Posterior vena cava (tissue), 2 donors: Measurements from ENCODE around the gene CNNM3. TPM values are rescaled to one million over a fixed set of nuclear protein-coding genes. Genes with fewer than 3 reads are reported as not detected.

Experiments used
- DNase-seq: peaks from one replicate; pipeline ENCODE4 v3.0.0-alpha.2; 2020; ENCODE audit warnings: low spot score
- intact Hi-C, 2 donors: fragments of 100-400 bp; cut with DNase I; formaldehyde crosslinking; loops; one replicate each; pipeline versions ENCODE4 v1.14.1 to v1.14.2; 2022 to 2023
- total RNA-seq, 2 donors: library from RNA; stranded (reverse); fragmentation: NEBNext Ultra II Directional; extraction: Animal tissue kit (Norgen Biotek cat#: 25700); gene quantifications; one replicate each; pipeline ENCODE4 v1.2.1, GENCODE V29; 2021
- donor health status: DM: yes; HTN: yes; CAD: no.
- donor health status: DM: yes; HTN: yes; CAD: no.

Gene CNNM3
- total RNA-seq, 2 donors from 2014 or later, result 6.2 to 8.0 TPM

DNA sequence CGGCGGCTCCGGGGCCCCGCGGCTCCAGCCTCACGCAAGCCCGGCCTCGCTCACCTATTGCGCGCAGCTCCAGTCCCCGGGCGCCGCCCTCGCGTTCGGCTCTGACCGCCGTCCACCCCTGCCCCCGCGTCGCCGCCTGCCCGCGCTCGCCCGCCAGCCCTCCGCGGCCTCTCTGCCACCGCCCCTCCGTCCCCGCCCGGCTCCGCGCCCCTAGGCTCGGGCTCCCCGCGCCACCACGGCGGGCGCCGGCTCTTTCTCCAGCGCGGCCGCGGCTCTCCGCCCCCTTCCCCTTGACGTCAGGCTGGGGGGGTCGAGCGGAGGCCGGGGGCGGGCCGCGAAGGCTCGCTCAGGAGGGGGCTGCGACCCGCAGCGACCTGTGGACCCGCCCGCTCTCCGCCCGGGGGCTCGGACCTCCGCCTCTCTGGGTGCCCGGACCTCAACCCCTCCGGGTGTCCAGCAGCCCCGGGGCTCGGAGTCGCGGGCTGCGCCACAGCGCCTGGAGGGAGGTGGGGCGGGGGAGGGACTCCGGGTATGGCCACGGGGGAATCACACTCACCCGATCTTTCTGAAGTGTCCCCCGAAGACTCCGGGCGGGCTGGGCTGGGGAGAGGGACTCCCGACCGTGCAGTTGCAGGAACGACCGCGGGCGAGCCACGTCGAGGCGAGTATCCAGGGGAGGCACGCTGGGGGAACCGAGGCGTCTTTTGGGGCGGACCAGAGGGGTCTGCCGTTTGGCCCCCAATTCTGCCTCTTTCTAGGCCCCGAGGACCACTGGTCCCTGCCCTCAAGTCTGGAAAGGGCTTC is 54.0 kb downstream of the CNNM3 start, which contains the start of gene SEMA4C:
Gene SEMA4C (minus strand): TSS at position 259 of the 804 bp plus-strand sequence. CDS start 2,194 bp downstream, outside the sequence.
- DNase-seq, result peak; percentile 89
- intact Hi-C loops, result loop anchor here (5.0 kb wide), 1 partner anchor 37 kb away; no protein-coding TSS in a partner anchor

- intact Hi-C loops, result no loop called here
- DNase-seq, result no peak
These were observed 54.7 kb downstream of the CNNM3 start for GRCh38 chr2:96870626-96871255.

DNA sequence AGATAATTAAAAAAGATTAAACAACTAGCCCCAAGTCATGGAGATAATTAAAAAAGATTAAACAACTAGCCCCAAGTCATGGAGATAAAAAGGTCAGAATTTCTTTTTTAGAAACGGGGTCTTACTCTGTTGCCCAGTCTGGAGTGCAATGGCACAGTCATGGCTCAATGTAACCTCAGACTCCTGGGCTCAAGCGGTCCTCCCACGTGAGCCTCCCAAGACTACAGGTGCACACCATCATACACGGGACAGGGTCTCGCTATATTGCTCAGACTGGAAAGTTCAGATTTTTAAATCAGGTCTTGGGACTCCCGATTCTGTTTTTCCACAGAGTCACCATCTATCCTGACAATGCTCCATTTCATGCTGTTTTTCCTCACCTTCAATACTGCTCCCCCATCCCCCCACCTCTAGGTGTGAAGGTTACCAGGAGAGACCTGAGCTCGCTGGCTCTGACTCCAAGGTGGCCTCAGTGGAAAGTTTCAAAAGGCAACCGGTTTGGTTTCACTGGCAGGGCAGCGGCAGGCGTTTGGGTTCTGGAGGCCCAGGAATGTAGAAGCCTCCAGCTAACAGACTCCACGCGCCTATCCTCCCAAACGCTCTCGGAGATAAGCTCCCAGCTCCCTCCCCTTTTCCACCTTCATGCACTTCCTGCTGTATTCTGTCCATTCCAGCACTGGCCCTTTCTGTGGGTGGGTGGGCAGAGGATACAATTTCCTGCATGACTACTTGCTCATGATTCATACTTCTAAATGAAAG is 56.7 kb downstream of the CNNM3 start:
- DNase-seq, result no peak
- intact Hi-C loops, result no loop called here

GRCh38 chr2:96873651-96874096 is 57.6 kb downstream of the CNNM3 start:
- DNase-seq, result no peak
- intact Hi-C loops, result no loop called here

GRCh38 chr2:96874198-96874831 is 58.2 kb downstream of the CNNM3 start:
- intact Hi-C loops, result no loop called here
- no peak for DNase-seq

- intact Hi-C loops, result no loop called here
- no peak for DNase-seq
These were observed 59.6 kb downstream of the CNNM3 start for GRCh38 chr2:96875498-96876268.

DNA sequence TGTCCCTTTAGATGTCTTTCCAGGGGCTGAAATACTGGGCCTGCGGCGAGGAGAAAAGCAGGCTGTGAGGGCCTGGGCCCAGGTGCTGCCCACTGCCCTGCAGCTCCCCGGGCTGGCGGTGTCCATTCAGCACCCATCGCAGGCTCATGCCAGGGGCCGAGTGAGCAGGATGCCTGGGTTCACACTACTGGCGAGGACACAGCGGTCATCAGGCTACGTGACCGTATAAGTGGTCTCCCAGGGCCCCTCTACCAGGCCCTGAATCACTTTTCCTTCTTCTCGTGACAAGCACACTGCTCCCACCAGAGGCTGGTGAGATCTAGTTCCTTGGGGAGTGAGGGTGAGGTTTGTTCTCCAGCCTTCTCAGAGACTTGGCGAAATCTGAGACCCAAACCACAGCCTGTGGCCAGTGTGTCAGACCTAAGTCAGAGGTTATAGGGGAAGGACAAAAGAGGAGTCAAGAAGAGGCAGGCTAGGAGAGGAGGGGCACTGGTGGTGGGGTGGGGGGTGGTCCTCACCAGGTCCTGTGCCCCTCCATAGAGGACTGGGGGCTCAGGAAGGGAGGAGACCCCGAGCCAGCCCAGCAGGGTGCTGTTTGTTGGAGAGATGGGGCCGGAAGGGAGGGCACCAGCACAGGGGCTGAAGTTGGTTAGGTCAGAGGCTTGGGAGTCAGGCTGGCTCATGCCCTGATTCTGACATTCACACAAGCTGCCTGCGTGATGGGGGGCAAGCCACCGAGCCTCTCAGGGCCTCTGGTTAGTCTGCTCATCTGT is 60.4 kb downstream of the CNNM3 start:
- no peak for DNase-seq
- intact Hi-C loops, result no loop called here

DNA sequence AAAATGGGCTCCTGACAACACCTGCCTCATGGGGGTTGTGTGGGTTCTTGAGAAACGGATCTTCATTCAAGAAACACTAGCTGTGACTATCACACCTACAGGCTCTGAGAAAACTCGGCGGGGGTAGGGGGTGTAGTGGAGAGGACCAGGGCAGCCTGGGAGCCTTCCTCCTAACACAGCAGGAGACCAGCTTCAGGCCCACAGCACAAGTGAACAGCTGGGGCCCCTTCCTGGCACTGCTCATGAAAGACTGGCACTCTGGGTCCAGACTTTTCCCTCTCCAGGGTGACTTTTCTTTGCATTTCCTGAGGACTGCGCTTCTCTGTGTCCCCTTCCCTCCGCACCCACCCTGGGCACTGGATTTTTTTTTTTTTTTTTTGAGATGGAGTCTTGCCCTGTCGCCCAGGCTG is 61.0 kb downstream of the CNNM3 start:
- DNase-seq, result no peak
- intact Hi-C loops, result no loop called here

- DNase-seq, result no peak
- intact Hi-C loops, result no loop called here
These were observed 61.6 kb downstream of the CNNM3 start for GRCh38 chr2:96877631-96878092.

- intact Hi-C loops, result no loop called here
These were observed 62.1 kb downstream of the CNNM3 start for GRCh38 chr2:96878171-96878570.

DNA sequence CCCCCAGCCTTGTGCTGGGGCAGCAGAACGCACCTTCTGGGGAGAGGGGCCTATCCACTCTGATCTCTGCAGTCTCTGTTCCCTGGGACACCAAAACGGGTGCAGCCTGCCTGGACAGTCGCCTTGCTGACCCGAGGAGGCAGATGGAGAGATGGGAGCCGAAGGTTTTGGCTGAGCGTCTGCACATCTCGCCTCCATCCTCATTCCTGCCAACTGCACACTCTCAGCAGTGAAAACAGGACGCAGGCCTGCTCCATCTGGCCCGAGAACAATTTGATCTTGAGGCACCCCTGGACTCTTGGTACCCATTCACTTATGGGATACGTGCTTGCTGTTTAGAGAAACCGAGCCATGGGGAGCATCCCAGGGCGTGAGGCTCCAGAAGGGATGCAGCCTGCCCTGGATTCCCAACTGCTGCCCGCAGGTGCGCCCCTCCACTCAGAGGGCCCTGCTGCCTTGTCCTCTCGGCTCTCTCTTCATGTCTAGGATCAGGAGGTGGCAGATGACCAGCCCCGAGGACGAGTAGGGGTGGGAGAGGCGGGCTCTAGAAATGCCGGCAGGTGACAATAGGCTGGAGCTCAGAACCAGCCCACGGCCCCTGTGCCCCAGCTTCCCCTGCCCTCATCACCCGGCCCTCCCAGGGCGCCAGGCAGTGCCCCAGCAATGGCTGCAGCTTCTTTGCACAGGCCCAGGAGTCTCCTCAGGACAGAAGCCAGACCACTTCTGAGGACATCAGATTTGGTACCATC is 62.9 kb downstream of the CNNM3 start:
- DNase-seq, result no peak
- intact Hi-C loops, result no loop called here

More at GRCh38 chr2:96878171-96878570, 62.1 kb downstream of the CNNM3 start:
- no peak for DNase-seq

GRCh38 chr2:96879545-96880040 is 63.5 kb downstream of the CNNM3 start:
- intact Hi-C loops, result no loop called here

DNA sequence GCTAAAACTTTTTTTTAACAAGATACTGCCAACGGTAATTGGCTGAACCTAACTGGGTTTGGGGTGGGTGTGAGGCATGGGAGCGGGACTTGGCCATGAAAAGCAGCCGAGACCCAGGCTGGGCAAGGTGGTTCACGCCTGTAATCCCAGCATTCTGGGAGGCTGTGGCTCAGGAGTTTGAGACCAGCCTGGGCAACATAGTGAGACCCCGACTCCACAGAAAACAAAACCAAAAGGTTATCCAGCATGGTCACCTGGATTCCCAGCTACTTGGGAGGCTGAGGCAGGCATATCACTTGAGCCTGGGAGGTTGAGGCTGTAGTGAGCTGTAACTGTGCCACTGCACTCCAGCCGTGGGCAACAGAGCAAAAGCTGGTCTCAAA is 64.8 kb downstream of the CNNM3 start:
- no peak for DNase-seq
- intact Hi-C loops, result no loop called here

More at GRCh38 chr2:96879545-96880040, 63.5 kb downstream of the CNNM3 start:
- no peak for DNase-seq

DNA sequence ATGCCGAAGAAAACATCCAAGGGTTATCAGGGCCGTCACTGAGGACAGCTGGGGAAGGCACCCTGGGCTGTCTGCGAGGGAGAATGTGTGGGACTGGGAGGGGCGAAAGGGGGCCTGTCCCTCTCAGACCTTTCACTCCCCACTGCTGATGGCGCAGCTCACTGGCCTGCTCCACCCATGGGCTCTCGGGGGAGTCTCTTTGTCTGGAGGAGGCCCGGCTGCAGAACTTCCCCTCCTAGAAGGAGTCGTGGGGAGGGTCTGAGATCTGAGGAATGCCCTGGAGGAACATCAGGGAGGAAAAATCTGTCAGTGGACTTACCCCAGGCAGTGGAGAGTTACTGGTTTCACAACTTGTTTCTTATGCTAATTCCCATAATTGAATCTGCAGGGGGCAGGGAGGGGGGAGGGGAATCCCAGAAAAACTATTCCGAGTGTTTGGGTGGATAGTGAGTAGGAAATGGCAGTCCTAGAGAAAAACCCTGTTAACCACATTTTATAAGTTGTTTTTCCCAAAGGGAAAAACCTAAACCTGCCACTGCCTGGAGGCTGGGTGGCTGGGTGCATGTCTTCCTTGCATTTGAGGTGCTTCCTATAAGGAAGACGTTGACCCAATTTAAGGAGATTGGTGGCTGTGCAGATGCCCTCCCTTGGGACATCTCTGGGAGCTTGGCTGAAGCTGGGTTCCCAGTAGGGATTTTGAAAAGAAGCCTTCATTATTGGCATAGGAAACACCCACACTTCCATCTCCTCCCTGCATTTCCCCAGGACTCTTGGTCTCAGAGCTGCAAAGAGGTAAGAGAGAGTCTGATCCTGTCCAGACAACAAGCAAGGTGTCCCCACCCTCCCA is 65.5 kb downstream of the CNNM3 start:
- intact Hi-C loops, result no loop called here
- no peak for DNase-seq

- DNase-seq, result no peak
- intact Hi-C loops, result no loop called here
These were observed 66.2 kb downstream of the CNNM3 start for GRCh38 chr2:96882230-96882629.

DNA sequence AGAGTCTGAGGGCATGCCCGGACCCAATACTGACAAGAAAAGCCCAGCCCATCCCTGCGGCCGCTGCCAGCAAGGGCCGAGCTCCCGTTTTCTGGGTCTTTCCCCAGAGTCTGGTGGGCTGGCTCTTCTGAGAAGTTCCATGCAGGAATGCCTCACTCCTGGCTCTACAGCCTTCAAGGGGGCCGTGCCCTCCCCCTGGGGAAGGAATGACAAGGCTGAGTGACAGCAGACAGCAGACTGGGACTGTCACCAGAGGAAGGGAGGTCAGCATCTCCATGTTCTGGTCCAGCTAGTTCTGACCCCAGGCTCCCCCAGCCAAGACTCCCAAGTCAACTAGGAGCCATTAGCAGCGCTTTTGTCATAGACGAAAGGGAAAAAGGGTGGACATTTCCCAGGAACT is 66.8 kb downstream of the CNNM3 start:
- no peak for DNase-seq

More for the DNA sequence above, 66.8 kb downstream of the CNNM3 start:
- intact Hi-C loops, result no loop called here
